H1 (cell line): Measurements from ENCODE around the gene PNLIPRP1. TPM values are rescaled to one million over a fixed set of nuclear protein-coding genes. Genes with fewer than 3 reads are reported as not detected.

ENCODE experiments used
- CTCF ChIA-PET: fragments of 300-600 bp; sonication (Branson Sonifier 250); formaldehyde crosslinking; loops from one replicate; lab custom pipeline; 2021; ENCODE audit not compliant: partially characterized antibody; lab: Charles Lee
- POLR2A ChIA-PET: fragments of 300-600 bp; sonication (Branson Sonifier 250); formaldehyde crosslinking; loops from one replicate; lab custom pipeline; 2021; ENCODE audit warnings: inconsistent platforms; ENCODE audit not compliant: partially characterized antibody; lab: Charles Lee
- DNase-seq, 2 experiments: peaks; one replicate each; pipeline versions ENCODE4 v3.0.0 to v3.0.0-alpha.2; 2010 to 2022; ENCODE audit warnings: low spot score in 2 of 2, low read depth in 1 of 2, mixed read lengths in 1 of 2
- FAIRE-seq: peaks from 2 replicates; lab custom pipeline; 2011; peaks lifted over from hg19 to GRCh38; lab: Jason Lieb, UNC
- H2AFZ ChIP-seq: 2 replicates; pipeline ENCODE4 v1.8.1; 2012; ENCODE audit warnings: low read length, inconsistent platforms
- H2AK5ac ChIP-seq: 2 replicates; pipeline ENCODE4 v1.6.1; 2013; ENCODE audit warnings: low read depth, low read length
- H2BK120ac ChIP-seq: replicated peaks from 2 replicates; pipeline ENCODE3; 2013; ENCODE audit warnings: low read depth, low read length, inconsistent platforms
- H2BK12ac ChIP-seq: 2 replicates; pipeline ENCODE4 v1.6.1; 2013; ENCODE audit warnings: low read depth, low read length
- H2BK15ac ChIP-seq: 2 replicates; pipeline ENCODE4 v1.6.1; 2013; ENCODE audit warnings: low read length
- H2BK20ac ChIP-seq: 2 replicates; pipeline ENCODE4 v1.6.1; 2013; ENCODE audit warnings: low read length
- H2BK5ac ChIP-seq: 2 replicates; pipeline ENCODE4 v1.6.1; 2013; ENCODE audit warnings: low read depth, low read length
- H3K14ac ChIP-seq: 2 replicates; pipeline ENCODE4 v1.6.1; 2013; ENCODE audit warnings: inconsistent platforms; ENCODE audit not compliant: insufficient read length
- H3K18ac ChIP-seq: 2 replicates; pipeline ENCODE4 v1.6.1; 2013; ENCODE audit warnings: low read length; ENCODE audit errors: extremely low read depth
- H3K23ac ChIP-seq: 2 replicates; pipeline ENCODE4 v1.6.1; 2013; ENCODE audit warnings: inconsistent platforms; ENCODE audit not compliant: insufficient read length
- H3K23me2 ChIP-seq: 2 replicates; pipeline ENCODE4 v1.6.1; 2013; ENCODE audit warnings: low read depth, low read length
- H3K27ac ChIP-seq: 2 replicates; pipeline ENCODE4 v1.6.1; 2011; ENCODE audit warnings: low read depth, low read length, inconsistent platforms
- H3K27me3 ChIP-seq, 4 experiments: replicated peaks in 1 of 4; 1 replicate in 1 of 4; 2 replicates in 3 of 4; pipeline versions ENCODE4 v1.6.1 to v1.8.1; 2011 to 2013; ENCODE audit warnings: low read length in 3 of 4, mild to moderate bottlenecking in 3 of 4, inconsistent platforms in 2 of 4, mixed read lengths in 2 of 4, moderate library complexity in 1 of 4; ENCODE audit not compliant: control insufficient read depth in 3 of 4, insufficient read depth in 3 of 4; ENCODE audit errors: extremely low read depth in 1 of 4
- H3K36me3 ChIP-seq, 4 experiments: 2 replicates each; pipeline versions ENCODE4 v1.6.1 to v1.8.1; 2011 to 2013; ENCODE audit warnings: mild to moderate bottlenecking in 4 of 4, low read length in 3 of 4, moderate library complexity in 2 of 4, control low read depth in 1 of 4, inconsistent platforms in 1 of 4; ENCODE audit not compliant: insufficient read depth in 4 of 4, control insufficient read depth in 2 of 4
- H3K4ac ChIP-seq: replicated peaks from 2 replicates; pipeline ENCODE3; 2013; ENCODE audit warnings: low read length, low read depth, mixed read lengths, inconsistent platforms; ENCODE audit not compliant: insufficient read length
- H3K4me1 ChIP-seq, 4 experiments: replicated peaks in 1 of 4; 1 replicate in 1 of 4; 2 replicates in 3 of 4; pipeline versions ENCODE4 v1.6.1 to v1.8.1; 2011 to 2013; ENCODE audit warnings: low read length in 3 of 4, inconsistent platforms in 2 of 4, mixed read lengths in 1 of 4; ENCODE audit not compliant: insufficient read depth in 4 of 4, control insufficient read depth in 3 of 4
- H3K4me2 ChIP-seq, 2 experiments: 2 replicates each; pipeline versions ENCODE4 v1.6.1 to v1.8.1; 2011 to 2013; ENCODE audit warnings: low read depth in 2 of 2, low read length in 2 of 2, control low read depth in 1 of 2, inconsistent platforms in 1 of 2, mild to moderate bottlenecking in 1 of 2; ENCODE audit not compliant: insufficient read depth in 1 of 2
- H3K4me3 ChIP-seq, 4 experiments: fragments of 200-600, 300-600 bp in 1 of 4; sonication (generic), shearing (Covaris generic), sonication (Bioruptor Twin) in 1 of 4; 2 replicates each; pipeline versions ENCODE4 v1.5.1 to v1.8.1; 2011 to 2016; ENCODE audit warnings: low read length in 4 of 4, low read depth in 3 of 4, control low read depth in 2 of 4, inconsistent platforms in 2 of 4, mild to moderate bottlenecking in 2 of 4, mixed read lengths in 1 of 4, moderate library complexity in 1 of 4; ENCODE audit not compliant: insufficient read depth in 2 of 4; ENCODE audit errors: extremely low read depth in 1 of 4
- H3K56ac ChIP-seq: replicated peaks from 2 replicates; pipeline ENCODE3; 2013; ENCODE audit warnings: low read depth, mild to moderate bottlenecking, mixed read lengths, low read length, inconsistent platforms; ENCODE audit not compliant: insufficient read length
- H3K79me1 ChIP-seq: 2 replicates; pipeline ENCODE4 v1.6.1; 2013; ENCODE audit warnings: low read depth, low read length, control low read depth
- H3K79me2 ChIP-seq, 2 experiments: 2 replicates each; pipeline versions ENCODE4 v1.6.1 to v1.8.1; 2012 to 2013; ENCODE audit warnings: low read length in 2 of 2, mild to moderate bottlenecking in 2 of 2, inconsistent platforms in 1 of 2; ENCODE audit not compliant: insufficient read depth in 2 of 2, control insufficient read depth in 1 of 2
- H3K9ac ChIP-seq, 4 experiments: replicated peaks in 1 of 4; 1 replicate in 1 of 4; 2 replicates in 3 of 4; pipeline versions ENCODE4 v1.6.1 to v1.8.1; 2011 to 2013; ENCODE audit warnings: low read depth in 3 of 4, low read length in 3 of 4, control low read depth in 2 of 4, mild to moderate bottlenecking in 2 of 4, moderate library complexity in 2 of 4, inconsistent platforms in 1 of 4; ENCODE audit errors: extremely low read depth in 1 of 4
- H3K9me3 ChIP-seq, 2 experiments: 2 replicates each; pipeline versions ENCODE4 v1.6.1 to v1.8.1; 2012 to 2013; ENCODE audit warnings: mild to moderate bottlenecking in 2 of 2, moderate library complexity in 2 of 2, control low read depth in 1 of 2, inconsistent platforms in 1 of 2, low read depth in 1 of 2, low read length in 1 of 2, mixed read lengths in 1 of 2; ENCODE audit not compliant: insufficient read depth in 2 of 2
- H4K20me1 ChIP-seq, 2 experiments: replicated peaks in 1 of 2; 2 replicates each; pipeline versions ENCODE3 to v1.8.1; 2011 to 2013; ENCODE audit warnings: inconsistent platforms in 2 of 2, low read length in 2 of 2, mild to moderate bottlenecking in 1 of 2; ENCODE audit not compliant: insufficient read depth in 2 of 2, control insufficient read depth in 1 of 2
- H4K5ac ChIP-seq: 2 replicates; pipeline ENCODE4 v1.6.1; 2013; ENCODE audit warnings: low read length, low read depth, mixed read lengths, inconsistent platforms; ENCODE audit not compliant: insufficient read length
- H4K8ac ChIP-seq: 2 replicates; pipeline ENCODE4 v1.8.0; 2013; ENCODE audit warnings: mild to moderate bottlenecking, moderate library complexity, low read length, inconsistent platforms; ENCODE audit not compliant: insufficient read depth; ENCODE audit errors: extremely low read depth
- H4K91ac ChIP-seq: replicated peaks from 2 replicates; pipeline ENCODE3; 2013; ENCODE audit warnings: low read length, mixed read lengths, inconsistent platforms; ENCODE audit not compliant: insufficient read length
- ATF3 ChIP-seq: IDR thresholded peaks from 2 replicates; pipeline ENCODE4 v1.6.1; 2011; ENCODE audit warnings: low read depth, mild to moderate bottlenecking, low read length; ENCODE audit not compliant: insufficient read depth
- BRCA1 ChIP-seq: IDR thresholded peaks from 2 replicates; pipeline ENCODE4 v1.6.1; 2012; ENCODE audit warnings: low read depth, low read length, improper control_type of control experiment
- CTBP2 ChIP-seq: IDR thresholded peaks from 2 replicates; pipeline ENCODE4 v1.7.0; 2011; ENCODE audit warnings: borderline replicate concordance, mild to moderate bottlenecking, moderate library complexity, mixed read lengths, low read length; ENCODE audit not compliant: insufficient read depth, insufficient read length
- E2F6 ChIP-seq: IDR thresholded peaks from 2 replicates; pipeline ENCODE4 v1.6.1; 2012; ENCODE audit warnings: inconsistent platforms
- KDM1A ChIP-seq: fragments of 200-600, 300-600 bp; sonication (generic); IDR thresholded peaks from 2 replicates; pipeline ENCODE4 v1.7.1; 2016; ENCODE audit warnings: mild to moderate bottlenecking, low read length, borderline replicate concordance
- NRF1 ChIP-seq: IDR thresholded peaks from 2 replicates; pipeline ENCODE4 v1.6.1; 2011; ENCODE audit warnings: mild to moderate bottlenecking, low read depth, low read length, improper control_type of control experiment
- PHF8 ChIP-seq: fragments of 200-600 bp; sonication (generic); conservative IDR thresholded peaks from 2 replicates; pipeline ENCODE4 v1.7.1; 2012; ENCODE audit warnings: low read depth, mild to moderate bottlenecking, inconsistent platforms, low read length, moderate library complexity
- WGBS, 2 experiments: shearing (Covaris generic) in 1 of 2; methylation state at CpG; one replicate each; pipeline versions ENCODE4 v1.1.6 to v1.1.7; 2013 to 2015; ENCODE audit warnings: low lambda C conversion rate in 2 of 2, mixed read lengths in 2 of 2, inconsistent platforms in 1 of 2, low coverage in 1 of 2, missing lambda C conversion rate in 1 of 2; ENCODE audit not compliant: insufficient replicate concordance in 2 of 2, insufficient coverage in 1 of 2, insufficient read length in 1 of 2; ENCODE audit errors: extremely low coverage in 1 of 2, missing lambda C conversion rate in 1 of 2; 5-methylcytosine and 5-hydroxymethylcytosine counted together
- polyA plus RNA-seq, 7 experiments: library from polyadenylated mRNA; depleted of rRNA in 3 of 7; stranded (reverse) in 5 of 7; unstranded in 2 of 7; fragments of >200 nt in 5 of 7; fragments of 200-250 nt in 2 of 7; gene quantifications; 1 replicate in 5 of 7; 2 replicates in 1 of 7; 4 replicates in 1 of 7; pipeline versions ENCODE4 v1.2.1 to v1.2.3, GENCODE V29; 2011 to 2013; ENCODE audit warnings: missing spikeins in 2 of 7, mixed read lengths in 2 of 7
- total RNA-seq: library from RNA; stranded (reverse); fragmentation: NEBNext Ultra II Directional; extraction: Animal tissue kit (Norgen Biotek cat#: 25700); gene quantifications from 2 replicates; pipeline ENCODE4 v1.2.1, GENCODE V29; 2021

PNLIPRP1 gene
- total and polyA plus RNA-seq, 2 of the 8 experiments (the other 6 are each of a cell fraction or from before 2014, with no cell fraction given): not detected

GRCh38 chr10:116615199-116615776 lies 24.5 kb downstream of the PNLIPRP1 start:
- H3K14ac ChIP-seq: no peak overlapping the region
- CTCF ChIA-PET: interaction anchor here (0.8 to 2.4 kb wide), 7 partner anchors 10 to 601 kb away, joined by 3 to 13 read pairs (median 4); no protein-coding TSS in a partner anchor

More at GRCh38 chr10:116615199-116615776, 24.5 kb downstream of the PNLIPRP1 start:
- no peaks in the 10 kb centered on the region for H3K23me2 ChIP-seq
- TF ChIP-seq CTBP2: no peak
- TF ChIP-seq ATF3: no peak
- TF ChIP-seq NRF1: no peak
- no peak for TF ChIP-seq BRCA1
- TF ChIP-seq KDM1A: no peak
- no peak for TF ChIP-seq PHF8
- no peak for TF ChIP-seq E2F6
- H4K8ac ChIP-seq: no peak overlapping the region
- no peak overlapping the region for H4K91ac ChIP-seq
- no peak overlapping the region for H3K4me2 ChIP-seq
- WGBS, 2 experiments: 85% methylated on average over 3 of the region's 3 CpGs; no CpG with 5 or more reads in 1 of the 2 experiments
- no peaks in the 10 kb centered on the region; a peak in 1 of 7 replicates for H3K4me1 ChIP-seq
- H3K36me3 ChIP-seq: no peaks in the 10 kb centered on the region
- FAIRE-seq (no peak), DNase-seq (no peak)
- no peak overlapping the region for H3K4ac ChIP-seq
- POLR2A ChIA-PET: no interaction called here
- no peak overlapping the region for H3K27ac ChIP-seq
- H2BK15ac ChIP-seq: no peak overlapping the region
- no peaks in the 10 kb centered on the region for H4K20me1 ChIP-seq
- H3K18ac ChIP-seq: no peak overlapping the region
- no peak overlapping the region for H3K56ac ChIP-seq
- no peak overlapping the region for H3K4me3 ChIP-seq
- no peak overlapping the region for H2BK12ac ChIP-seq
- H3K9ac ChIP-seq: no peak overlapping the region
- H2AFZ ChIP-seq: no peak overlapping the region
- no peak overlapping the region for H2BK20ac ChIP-seq
- no peak overlapping the region for H3K23ac ChIP-seq
- H3K9me3 ChIP-seq: peaks cover under 1 to 1% of the 10 kb centered on the region in 2 experiments; a peak in 2 of 4 replicates
- H4K5ac ChIP-seq: no peak overlapping the region
- no peaks in the 10 kb centered on the region for H3K79me1 ChIP-seq
- H3K79me2 ChIP-seq: no peaks in the 10 kb centered on the region
- no peak overlapping the region for H2BK5ac ChIP-seq
- H2AK5ac ChIP-seq: no peak overlapping the region
- peaks cover 0 to 2% (median 0%) of the 10 kb centered on the region in 4 experiments; a peak in 2 of 7 replicates for H3K27me3 ChIP-seq
- H2BK120ac ChIP-seq: no peak overlapping the region
